ENCODE results near the gene NAMPT. TPM values are rescaled to one million over a fixed set of nuclear protein-coding genes. Genes with fewer than 3 reads are reported as not detected.

Gene NAMPT
- total RNA-seq, 1 donor from 2014 or later: 64.4 TPM

DNA sequence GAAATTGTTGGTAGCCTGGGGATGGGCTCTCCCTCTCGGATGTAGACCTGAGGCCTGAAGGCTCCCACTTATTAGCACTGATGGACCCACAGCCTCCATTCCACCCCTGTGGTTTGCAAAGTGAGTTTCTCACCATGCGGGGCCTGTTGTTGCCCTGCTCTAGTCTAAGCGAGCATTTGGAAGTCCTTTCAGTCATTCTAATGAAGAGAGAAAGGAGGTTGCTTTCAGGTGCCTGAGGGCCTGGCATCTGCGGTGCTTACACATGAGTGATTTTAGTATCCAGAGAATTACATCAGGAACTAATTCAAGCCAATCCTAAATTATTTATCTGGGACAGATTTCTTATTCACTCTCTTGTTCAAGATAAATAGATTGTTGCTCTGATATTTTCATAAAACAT is 61.6 kb downstream of the NAMPT start:
- H3K27ac Mint-ChIP-seq (ENCODE audit: unreplicated experiment): no peak overlapping the region
- no peak for DNase-seq (ENCODE audit: extremely low spot score, unreplicated experiment)
- no peaks in the 10 kb centered on the region for H3K4me1 Mint-ChIP-seq (ENCODE audit: unreplicated experiment)
- no peak overlapping the region for H3K4me3 Mint-ChIP-seq (ENCODE audit: unreplicated experiment)
- H3K9me3 Mint-ChIP-seq (ENCODE audit: unreplicated experiment): no peaks in the 10 kb centered on the region
- TF ChIP-seq, protein P1, sequence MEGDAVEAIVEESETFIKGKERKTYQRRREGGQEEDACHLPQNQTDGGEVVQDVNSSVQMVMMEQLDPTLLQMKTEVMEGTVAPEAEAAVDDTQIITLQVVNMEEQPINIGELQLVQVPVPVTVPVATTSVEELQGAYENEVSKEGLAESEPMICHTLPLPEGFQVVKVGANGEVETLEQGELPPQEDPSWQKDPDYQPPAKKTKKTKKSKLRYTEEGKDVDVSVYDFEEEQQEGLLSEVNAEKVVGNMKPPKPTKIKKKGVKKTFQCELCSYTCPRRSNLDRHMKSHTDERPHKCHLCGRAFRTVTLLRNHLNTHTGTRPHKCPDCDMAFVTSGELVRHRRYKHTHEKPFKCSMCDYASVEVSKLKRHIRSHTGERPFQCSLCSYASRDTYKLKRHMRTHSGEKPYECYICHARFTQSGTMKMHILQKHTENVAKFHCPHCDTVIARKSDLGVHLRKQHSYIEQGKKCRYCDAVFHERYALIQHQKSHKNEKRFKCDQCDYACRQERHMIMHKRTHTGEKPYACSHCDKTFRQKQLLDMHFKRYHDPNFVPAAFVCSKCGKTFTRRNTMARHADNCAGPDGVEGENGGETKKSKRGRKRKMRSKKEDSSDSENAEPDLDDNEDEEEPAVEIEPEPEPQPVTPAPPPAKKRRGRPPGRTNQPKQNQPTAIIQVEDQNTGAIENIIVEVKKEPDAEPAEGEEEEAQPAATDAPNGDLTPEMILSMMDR (IDR thresholded peaks at IDR 0.05): no peak
- H3K36me3 Mint-ChIP-seq (ENCODE audit: unreplicated experiment): no peaks in the 10 kb centered on the region
- H3K27me3 Mint-ChIP-seq (ENCODE audit: unreplicated experiment): peaks cover 7% of the 10 kb centered on the region

DNA sequence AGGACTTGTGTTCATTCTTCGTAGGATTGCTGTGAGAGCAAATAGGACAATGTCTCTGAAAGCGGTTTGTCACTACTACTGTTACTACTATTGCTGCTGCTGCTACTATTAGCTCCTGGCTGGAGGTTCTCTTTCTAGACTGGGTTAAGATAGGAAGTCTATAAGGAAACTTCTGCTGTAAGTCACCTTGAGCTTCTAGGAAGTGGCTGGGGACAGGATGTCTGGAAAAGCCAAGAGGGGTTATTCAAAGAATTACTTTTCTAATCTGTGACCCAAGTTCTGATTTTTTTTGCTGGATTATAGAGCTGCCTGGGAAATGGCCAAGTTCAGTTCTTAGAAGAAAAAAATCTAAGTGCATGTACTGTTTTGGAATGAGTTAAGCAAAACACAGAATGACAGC is 62.2 kb downstream of the NAMPT start:
- Mint-ChIP-seq H3K4me3 (ENCODE audit: unreplicated experiment) (no peak overlapping the region), H3K36me3 (ENCODE audit: unreplicated experiment) (no peaks in the 10 kb centered on the region), H3K27me3 (ENCODE audit: unreplicated experiment) (peaks cover 6% of the 10 kb centered on the region), H3K4me1 (ENCODE audit: unreplicated experiment) (peaks cover 2% of the 10 kb centered on the region), H3K9me3 (ENCODE audit: unreplicated experiment) (no peaks in the 10 kb centered on the region), H3K27ac (ENCODE audit: unreplicated experiment) (no peak overlapping the region)
- TF ChIP-seq, protein P1 (IDR thresholded peaks at IDR 0.05): no peak
- no peak for DNase-seq (ENCODE audit: extremely low spot score, unreplicated experiment)

DNA sequence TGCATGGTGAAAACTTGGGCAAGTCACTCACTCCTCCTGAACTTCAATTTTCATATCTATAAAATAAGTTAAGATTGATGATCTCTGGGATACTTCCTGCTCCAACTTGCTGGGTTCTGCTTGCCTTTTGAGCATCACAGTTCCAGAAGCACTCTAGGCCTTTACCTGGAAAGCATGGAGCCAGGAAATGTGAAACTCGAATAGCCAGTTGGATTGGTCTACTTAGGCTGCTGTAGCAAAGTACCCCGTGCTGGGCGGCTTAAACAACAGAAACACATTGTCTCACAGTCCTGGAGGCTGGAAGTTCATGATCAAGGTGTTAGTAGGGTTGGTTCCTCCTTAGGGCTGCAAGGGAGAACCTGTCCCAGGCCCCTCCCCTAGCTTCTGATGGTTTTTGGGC is 64.5 kb downstream of the NAMPT start:
- H3K4me1 Mint-ChIP-seq (ENCODE audit: unreplicated experiment): peaks cover 21% of the 10 kb centered on the region
- TF ChIP-seq, protein P1 (IDR thresholded peaks at IDR 0.05): no peak
- H3K4me3 Mint-ChIP-seq (ENCODE audit: unreplicated experiment): no peak overlapping the region
- no peak overlapping the region for H3K27ac Mint-ChIP-seq (ENCODE audit: unreplicated experiment)
- H3K9me3 Mint-ChIP-seq (ENCODE audit: unreplicated experiment): no peaks in the 10 kb centered on the region
- H3K36me3 Mint-ChIP-seq (ENCODE audit: unreplicated experiment): no peaks in the 10 kb centered on the region
- H3K27me3 Mint-ChIP-seq (ENCODE audit: unreplicated experiment): peaks cover 6% of the 10 kb centered on the region
- no peak for DNase-seq (ENCODE audit: extremely low spot score, unreplicated experiment)

GRCh38 chr7:106219170-106219569 is 65.6 kb downstream of the NAMPT start:
- Mint-ChIP-seq H3K36me3 (ENCODE audit: unreplicated experiment) (no peaks in the 10 kb centered on the region), H3K9me3 (ENCODE audit: unreplicated experiment) (no peaks in the 10 kb centered on the region), H3K27ac (ENCODE audit: unreplicated experiment) (no peak overlapping the region), H3K4me1 (ENCODE audit: unreplicated experiment) (peaks cover 21% of the 10 kb centered on the region), H3K4me3 (ENCODE audit: unreplicated experiment) (no peak overlapping the region), H3K27me3 (ENCODE audit: unreplicated experiment) (no peaks in the 10 kb centered on the region)
- TF ChIP-seq, protein P1 (IDR thresholded peaks at IDR 0.05): no peak
- no peak for DNase-seq (ENCODE audit: extremely low spot score, unreplicated experiment)

- Mint-ChIP-seq H3K4me1 (ENCODE audit: unreplicated experiment) (peaks cover 21% of the 10 kb centered on the region), H3K4me3 (ENCODE audit: unreplicated experiment) (no peak overlapping the region), H3K9me3 (ENCODE audit: unreplicated experiment) (no peaks in the 10 kb centered on the region), H3K27me3 (ENCODE audit: unreplicated experiment) (no peaks in the 10 kb centered on the region), H3K36me3 (ENCODE audit: unreplicated experiment) (no peaks in the 10 kb centered on the region), H3K27ac (ENCODE audit: unreplicated experiment) (no peak overlapping the region)
- TF ChIP-seq, protein P1 (IDR thresholded peaks at IDR 0.05): no peak
- DNase-seq (ENCODE audit: extremely low spot score, unreplicated experiment): no peak
These were observed 66.2 kb downstream of the NAMPT start for GRCh38 chr7:106218546-106218945.
